Suprapubic skin (tissue), 3 donors: Measurements from ENCODE around the gene TTI1.
A peak's percentile ranks its signal among the peaks of the same experiment; 100 is the strongest.

ENCODE experiments used
- CTCF ChIP-seq, 2 donors: fragments of 200-600 bp in 1 of 2; fragments of 450-650 bp in 1 of 2; sonication (generic) in 1 of 2; IDR thresholded peaks; one replicate each; pipeline ENCODE4 v1.5.1; 2016 to 2019; ENCODE audit warnings: antibody characterized with exemption in 2 of 2, mild to moderate bottlenecking in 1 of 2, moderate library complexity in 1 of 2
- POLR2A ChIP-seq, 2 donors: fragments of 450-650 bp; IDR thresholded peaks; one replicate each; pipeline ENCODE4 v1.6.1; 2017; ENCODE audit warnings: antibody characterized with exemption in 2 of 2, mild to moderate bottlenecking in 2 of 2, moderate library complexity in 2 of 2

GRCh38 chr20:38033330-38034107 is at the start of gene TTI1, which contains the start of gene RPRD1B:
- TF ChIP-seq CTCF (IDR thresholded peaks at IDR 0.05) = no peak
- TF ChIP-seq POLR2A (IDR thresholded peaks at IDR 0.05) = peak in 1 of 2 donors; percentile 61
